IPS-18a (cell line): ENCODE measurements around the gene ROMO1.

Experiments
- H3K27ac ChIP-seq: one replicate; pipeline ENCODE4 v1.5.1; 2013; ENCODE audit warnings: low read length
- H3K27me3 ChIP-seq: one replicate; pipeline ENCODE4 v1.6.1; 2013; ENCODE audit warnings: mild to moderate bottlenecking, low read length; ENCODE audit not compliant: control insufficient read depth, insufficient read depth
- H3K36me3 ChIP-seq: one replicate; pipeline ENCODE4 v1.6.1; 2013; ENCODE audit warnings: low read depth, low read length; ENCODE audit not compliant: control insufficient read depth
- H3K4me1 ChIP-seq: one replicate; pipeline ENCODE4 v1.6.1; 2013; ENCODE audit warnings: low read depth, low read length; ENCODE audit not compliant: control insufficient read depth
- H3K4me3 ChIP-seq: one replicate; pipeline ENCODE4 v1.5.1; 2013; ENCODE audit warnings: low read length
- H3K9ac ChIP-seq: one replicate; pipeline ENCODE4 v1.6.1; 2013; ENCODE audit warnings: mild to moderate bottlenecking, low read length, moderate library complexity
- H3K9me3 ChIP-seq: one replicate; pipeline ENCODE4 v1.6.1; 2013; ENCODE audit warnings: low read depth, low read length; ENCODE audit not compliant: control insufficient read depth

The ROMO1 gene

DNA sequence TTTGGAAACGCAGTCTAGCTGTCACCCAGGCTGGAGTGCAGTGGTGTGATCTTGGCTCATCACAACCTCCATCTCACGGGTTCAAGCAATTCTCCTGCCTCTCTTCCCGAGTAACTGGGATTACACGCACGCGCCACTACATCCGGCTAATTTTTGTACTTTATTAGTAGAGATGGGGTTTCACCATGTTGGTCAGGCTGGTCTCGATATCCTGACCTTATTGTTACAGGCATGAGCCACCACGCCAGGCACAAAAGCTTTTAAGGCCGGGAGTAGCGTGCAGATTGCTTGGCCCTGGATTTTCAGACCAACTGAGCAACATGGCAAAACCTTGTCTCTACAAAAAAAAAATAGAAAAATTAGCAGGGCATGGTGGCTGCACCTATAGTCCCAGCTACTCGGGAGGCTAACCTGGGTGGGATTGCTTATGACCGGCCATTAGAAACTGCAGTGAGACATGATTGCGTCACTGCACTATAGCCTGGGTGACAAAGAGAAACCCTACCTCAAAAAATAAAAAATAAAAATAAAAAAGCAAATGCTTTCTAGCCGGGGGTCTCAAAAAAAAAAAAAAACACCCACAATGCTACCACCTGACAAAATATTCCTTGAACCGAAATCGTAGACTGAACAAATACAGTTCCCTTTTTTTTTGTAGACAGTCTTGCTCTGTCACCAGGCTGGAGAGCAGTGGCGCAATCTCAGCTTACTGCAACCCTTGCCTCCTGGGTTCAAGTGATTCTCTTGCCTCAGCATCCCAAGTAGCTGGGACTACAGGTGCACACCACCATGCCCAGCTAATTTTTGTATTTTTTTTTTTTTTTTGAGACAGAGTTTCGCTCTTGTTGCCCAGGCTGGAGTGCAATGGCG is 27.9 kb downstream of the ROMO1 start:
- Histone ChIP-seq H3K4me1 (no peaks in the 10 kb centered on the region), H3K9ac (no peak overlapping the region), H3K36me3 (peaks cover 96% of the 10 kb centered on the region), H3K27me3 (no peaks in the 10 kb centered on the region), H3K4me3 (no peak overlapping the region), H3K9me3 (no peaks in the 10 kb centered on the region), H3K27ac (no peak overlapping the region)

GRCh38 chr20:35729283-35729807 is 30.1 kb downstream of the ROMO1 start:
- no peaks in the 10 kb centered on the region for H3K4me1 ChIP-seq

GRCh38 chr20:35729836-35730582 is 30.8 kb downstream of the ROMO1 start:
- Histone ChIP-seq H3K9ac (no peak overlapping the region), H3K4me1 (no peaks in the 10 kb centered on the region), H3K9me3 (no peaks in the 10 kb centered on the region), H3K27me3 (no peaks in the 10 kb centered on the region), H3K4me3 (no peak overlapping the region), H3K36me3 (peaks cover 98% of the 10 kb centered on the region), H3K27ac (no peak overlapping the region)

More at GRCh38 chr20:35729283-35729807, 30.1 kb downstream of the ROMO1 start:
- no peak overlapping the region for H3K4me3 ChIP-seq
- no peak overlapping the region for H3K9ac ChIP-seq
- no peaks in the 10 kb centered on the region for H3K9me3 ChIP-seq
- H3K36me3 ChIP-seq, result peaks cover 98% of the 10 kb centered on the region
- H3K27me3 ChIP-seq, result no peaks in the 10 kb centered on the region
- H3K27ac ChIP-seq, result no peak overlapping the region

GRCh38 chr20:35730583-35731468 is 31.6 kb downstream of the ROMO1 start:
- Histone ChIP-seq H3K36me3 (peaks cover 99% of the 10 kb centered on the region), H3K27me3 (no peaks in the 10 kb centered on the region), H3K9me3 (no peaks in the 10 kb centered on the region), H3K4me3 (no peak overlapping the region), H3K9ac (no peak overlapping the region), H3K4me1 (no peaks in the 10 kb centered on the region), H3K27ac (no peak overlapping the region)

DNA sequence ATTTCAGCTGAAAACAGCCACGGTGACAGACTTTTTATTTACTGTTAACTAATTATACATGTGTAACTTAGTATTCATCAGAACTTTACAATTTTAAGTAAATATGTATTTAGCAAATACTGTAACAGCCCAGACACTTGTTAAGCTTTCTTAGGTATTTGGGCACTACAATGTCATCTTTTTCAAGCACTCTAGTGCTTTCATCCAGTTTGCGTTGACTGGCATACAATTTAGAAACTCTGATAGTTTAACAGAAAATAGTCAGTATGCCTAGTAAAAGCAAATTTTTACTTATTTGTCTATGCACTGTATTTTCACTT is 32.2 kb downstream of the ROMO1 start:
- Histone ChIP-seq H3K9ac (no peak overlapping the region), H3K4me1 (no peaks in the 10 kb centered on the region), H3K36me3 (peaks cover 99% of the 10 kb centered on the region), H3K4me3 (no peak overlapping the region), H3K27ac (no peak overlapping the region), H3K27me3 (no peaks in the 10 kb centered on the region), H3K9me3 (no peaks in the 10 kb centered on the region)

GRCh38 chr20:35731862-35732643 is 32.8 kb downstream of the ROMO1 start:
- Histone ChIP-seq H3K4me1 (no peaks in the 10 kb centered on the region), H3K27ac (no peak overlapping the region), H3K4me3 (no peak overlapping the region)

DNA sequence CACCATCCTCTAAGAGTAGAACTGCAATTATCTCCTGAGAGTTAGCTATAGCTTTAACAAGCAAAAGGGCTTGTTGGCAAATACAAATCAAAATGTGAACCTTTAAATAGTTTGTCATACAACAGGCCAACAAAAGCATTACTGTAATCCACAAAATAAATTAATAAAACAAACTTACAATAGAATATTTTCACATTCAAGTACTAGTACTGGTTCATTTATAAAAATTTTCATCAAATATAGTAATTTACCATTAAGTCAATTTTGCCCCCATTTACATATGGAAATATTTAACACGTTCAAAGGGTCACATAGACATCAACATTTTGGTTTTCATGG is 33.4 kb downstream of the ROMO1 start:
- peaks cover 91% of the 10 kb centered on the region for H3K36me3 ChIP-seq
- H3K9ac ChIP-seq, result no peak overlapping the region
- no peak overlapping the region for H3K4me3 ChIP-seq
- no peaks in the 10 kb centered on the region for H3K9me3 ChIP-seq
- no peaks in the 10 kb centered on the region for H3K27me3 ChIP-seq
- H3K27ac ChIP-seq, result no peak overlapping the region
- no peaks in the 10 kb centered on the region for H3K4me1 ChIP-seq

More at GRCh38 chr20:35731862-35732643, 32.8 kb downstream of the ROMO1 start:
- H3K9me3 ChIP-seq, result no peaks in the 10 kb centered on the region
- no peaks in the 10 kb centered on the region for H3K27me3 ChIP-seq
- no peak overlapping the region for H3K9ac ChIP-seq
- H3K36me3 ChIP-seq, result peaks cover 95% of the 10 kb centered on the region

- peaks cover 90% of the 10 kb centered on the region for H3K36me3 ChIP-seq
Observed at GRCh38 chr20:35734374-35734773, 35.2 kb downstream of the ROMO1 start.

DNA sequence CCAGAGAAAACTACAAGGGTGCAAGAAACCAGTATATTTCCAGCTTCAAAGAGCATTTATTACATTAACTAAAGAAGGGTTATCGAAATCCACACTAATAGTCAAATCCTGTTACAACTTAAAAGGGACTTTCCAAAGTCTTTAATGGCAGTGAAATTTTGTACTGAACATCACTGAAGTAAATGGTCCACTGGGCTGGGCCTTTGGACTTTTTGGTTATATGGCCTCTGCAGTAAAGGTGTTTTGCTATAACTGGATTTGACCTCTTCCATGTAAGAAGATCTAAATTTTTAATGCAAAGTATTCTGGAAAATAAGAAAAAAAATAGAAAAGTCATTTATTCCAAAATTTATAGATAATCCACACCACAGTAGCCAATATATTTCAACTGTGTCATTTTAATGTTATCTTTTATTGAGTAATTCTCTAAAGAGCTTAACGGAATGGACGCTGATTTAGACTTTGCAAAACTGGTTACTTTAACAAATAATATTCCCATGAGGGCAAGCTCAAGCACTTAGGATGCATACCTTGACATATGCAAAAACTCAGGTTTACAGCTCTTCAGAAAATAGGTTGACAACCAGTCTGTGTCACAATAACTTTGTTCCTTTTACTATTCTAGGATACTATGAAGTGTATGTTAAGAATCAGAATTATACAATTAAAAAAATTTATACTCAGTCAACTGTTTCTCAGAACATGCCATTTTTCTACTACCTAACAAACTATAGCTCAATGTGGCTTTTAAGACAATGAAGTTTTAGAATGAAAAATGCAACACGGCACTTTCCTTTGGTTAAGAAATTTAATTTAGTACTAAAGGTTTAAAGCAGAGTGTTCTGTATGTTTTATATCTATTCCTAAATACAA is 35.8 kb downstream of the ROMO1 start:
- Histone ChIP-seq H3K4me1 (peaks cover 8% of the 10 kb centered on the region), H3K27me3 (no peaks in the 10 kb centered on the region), H3K27ac (no peak overlapping the region), H3K9ac (no peak overlapping the region), H3K4me3 (no peak overlapping the region), H3K9me3 (no peaks in the 10 kb centered on the region), H3K36me3 (peaks cover 90% of the 10 kb centered on the region)

More at GRCh38 chr20:35734374-35734773, 35.2 kb downstream of the ROMO1 start:
- Histone ChIP-seq H3K4me3 (no peak overlapping the region), H3K27ac (no peak overlapping the region), H3K9me3 (no peaks in the 10 kb centered on the region), H3K9ac (no peak overlapping the region), H3K27me3 (no peaks in the 10 kb centered on the region), H3K4me1 (peaks cover 3% of the 10 kb centered on the region)

DNA sequence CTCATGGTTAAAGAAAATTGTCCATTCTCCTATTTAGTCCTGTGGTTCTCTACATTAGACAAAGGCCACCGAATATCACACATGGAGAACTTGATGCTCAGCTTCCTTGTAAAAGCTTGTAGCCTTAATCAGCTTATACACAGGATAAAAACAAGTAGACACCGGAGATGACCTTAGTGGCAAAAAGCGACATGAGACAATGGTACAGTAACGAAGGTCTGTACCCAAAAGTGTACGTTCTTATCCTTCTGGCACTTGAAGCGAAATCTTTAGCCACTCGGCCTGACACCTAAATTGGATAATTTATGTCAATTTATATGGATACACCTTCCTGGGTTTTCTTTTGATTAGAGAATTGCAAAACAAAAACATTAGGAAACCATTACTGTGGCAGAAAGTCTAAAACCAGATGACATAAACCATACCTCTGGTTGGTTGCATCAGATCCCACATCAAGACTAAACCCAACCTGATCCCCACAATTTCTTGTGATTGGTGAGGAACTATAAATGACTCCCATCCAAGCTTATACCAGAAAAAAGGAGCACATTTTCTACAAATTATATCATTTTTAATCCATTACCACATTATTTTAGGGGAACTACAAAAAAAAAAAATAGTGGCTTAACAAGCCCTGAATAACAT is 36.7 kb downstream of the ROMO1 start:
- H3K4me1 ChIP-seq, result peaks cover 12% of the 10 kb centered on the region
- peaks cover 88% of the 10 kb centered on the region for H3K36me3 ChIP-seq
- no peaks in the 10 kb centered on the region for H3K27me3 ChIP-seq
- no peak overlapping the region for H3K4me3 ChIP-seq
- H3K9me3 ChIP-seq, result no peaks in the 10 kb centered on the region
- H3K27ac ChIP-seq, result no peak overlapping the region
- no peak overlapping the region for H3K9ac ChIP-seq
